Erythroblast (primary cell): Measurements from ENCODE around the gene ADAM8.

Experiments used
- DNase-seq, 2 experiments: peaks; one replicate each; lab custom pipeline; 2025; lab: John Stamatoyannopoulos, UW
- GATA1 ChIP-seq: IDR thresholded peaks from 2 replicates; pipeline ENCODE4 v1.6.1; 2011; ENCODE audit warnings: low read depth, mild to moderate bottlenecking, control low read depth, low read length, moderate library complexity
- POLR2A ChIP-seq: IDR thresholded peaks from 2 replicates; pipeline ENCODE4 v1.6.1; 2011; ENCODE audit warnings: mild to moderate bottlenecking, low read length

Gene ADAM8

DNA sequence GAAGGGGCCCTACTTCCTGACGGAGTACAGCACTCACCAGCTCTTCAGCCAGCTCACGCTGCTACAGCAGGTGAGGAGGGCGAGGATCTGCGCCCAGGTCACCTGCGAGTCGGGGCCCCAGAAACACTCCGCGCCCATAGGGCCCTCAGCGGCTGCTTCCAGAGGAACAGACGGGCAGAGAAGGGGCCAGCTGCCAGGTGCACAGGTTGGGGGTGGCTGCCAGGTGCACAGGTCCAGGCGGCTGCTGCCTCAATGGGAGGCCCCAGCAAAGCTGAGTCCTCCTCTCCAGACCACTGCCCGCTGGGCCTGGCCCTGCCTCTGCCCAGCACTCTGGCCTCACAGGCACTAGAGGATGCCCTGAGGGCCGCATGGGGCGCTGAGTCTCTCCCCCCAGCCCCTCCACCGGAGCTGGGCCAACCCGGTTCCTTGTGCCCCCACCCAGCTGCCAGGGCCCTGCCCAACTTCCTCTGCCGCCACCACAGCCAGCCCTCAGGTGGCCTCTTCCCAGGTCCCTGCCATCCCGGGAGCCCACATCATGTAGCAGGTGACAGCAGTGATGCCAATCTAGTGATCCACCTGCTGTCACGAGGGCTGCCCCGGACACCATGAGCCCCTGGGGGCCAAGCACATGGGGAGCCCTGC lies 63.7 kb downstream of the ADAM8 start:
- TF ChIP-seq POLR2A (no peak), GATA1 (no peak)

More for the DNA sequence above, 63.7 kb downstream of the ADAM8 start:
- no peak for DNase-seq
